Measurements from ENCODE around the gene CYTH1. TPM values are rescaled to one million over a fixed set of nuclear protein-coding genes. Genes with fewer than 3 reads are reported as not detected.
A peak's percentile ranks its signal among the peaks of the same experiment; 100 is the strongest.

The CYTH1 gene, protein sequence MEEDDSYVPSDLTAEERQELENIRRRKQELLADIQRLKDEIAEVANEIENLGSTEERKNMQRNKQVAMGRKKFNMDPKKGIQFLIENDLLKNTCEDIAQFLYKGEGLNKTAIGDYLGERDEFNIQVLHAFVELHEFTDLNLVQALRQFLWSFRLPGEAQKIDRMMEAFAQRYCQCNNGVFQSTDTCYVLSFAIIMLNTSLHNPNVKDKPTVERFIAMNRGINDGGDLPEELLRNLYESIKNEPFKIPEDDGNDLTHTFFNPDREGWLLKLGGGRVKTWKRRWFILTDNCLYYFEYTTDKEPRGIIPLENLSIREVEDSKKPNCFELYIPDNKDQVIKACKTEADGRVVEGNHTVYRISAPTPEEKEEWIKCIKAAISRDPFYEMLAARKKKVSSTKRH
- 100 to 1,000 TPM; 103 to 156 (median 142) TPM for total RNA-seq

DNA sequence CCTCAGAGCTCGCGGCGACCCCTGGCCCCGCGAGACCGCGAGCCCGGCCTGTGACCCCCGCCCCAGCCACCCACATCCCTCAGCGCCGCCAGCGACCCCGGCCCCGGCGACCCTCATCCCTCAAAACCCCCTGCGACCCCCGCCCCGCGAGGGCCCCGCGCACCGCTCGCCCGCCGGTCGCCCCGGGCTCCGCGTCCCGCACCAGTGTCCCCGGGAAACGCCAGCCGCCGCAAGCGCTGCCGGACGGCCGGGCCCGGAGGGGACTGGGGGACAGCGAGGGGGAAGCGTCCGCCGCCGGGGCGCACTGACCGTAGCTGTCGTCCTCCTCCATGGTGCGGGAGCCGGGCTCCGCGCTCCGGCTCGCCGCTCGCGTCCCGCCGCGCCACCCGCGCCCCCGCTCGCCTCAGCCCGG lies at the start of gene CYTH1:
TSS of gene CYTH1 (minus strand) at position 381 of the 412 bp plus-strand sequence. CDS start at position 331, 50 bp downstream.
- Histone ChIP-seq H3K4me3 (peak within 1 kb of the TSS; percentile 92 to 100 (median 94)), H3K27me3 (no peaks in the 10 kb centered on the region), H3K27ac (peak within 1 kb of the TSS; percentile 95 to 98 (median 97)), H3K36me3 (no peaks in the 10 kb centered on the region), H3K9me3 (no peaks in the 10 kb centered on the region), H3K4me1 (peaks cover 8 to 37% (median 26%) of the 10 kb centered on the region in 4 donors)
- in situ Hi-C loops (cut with MboI; ENCODE audit: low pct_ligation_motif_present in 1 of 4, low pct_unique_long_range_greater_than_20kb in 1 of 4, low sequenced_read_pairs in 3 of 4) (no loop called here), intact Hi-C loops (cut with DNase I; ENCODE audit: low total_unique reads) (no loop called here)
- DNase-seq, result peak; percentile 26
- TF ChIP-seq, protein P1, sequence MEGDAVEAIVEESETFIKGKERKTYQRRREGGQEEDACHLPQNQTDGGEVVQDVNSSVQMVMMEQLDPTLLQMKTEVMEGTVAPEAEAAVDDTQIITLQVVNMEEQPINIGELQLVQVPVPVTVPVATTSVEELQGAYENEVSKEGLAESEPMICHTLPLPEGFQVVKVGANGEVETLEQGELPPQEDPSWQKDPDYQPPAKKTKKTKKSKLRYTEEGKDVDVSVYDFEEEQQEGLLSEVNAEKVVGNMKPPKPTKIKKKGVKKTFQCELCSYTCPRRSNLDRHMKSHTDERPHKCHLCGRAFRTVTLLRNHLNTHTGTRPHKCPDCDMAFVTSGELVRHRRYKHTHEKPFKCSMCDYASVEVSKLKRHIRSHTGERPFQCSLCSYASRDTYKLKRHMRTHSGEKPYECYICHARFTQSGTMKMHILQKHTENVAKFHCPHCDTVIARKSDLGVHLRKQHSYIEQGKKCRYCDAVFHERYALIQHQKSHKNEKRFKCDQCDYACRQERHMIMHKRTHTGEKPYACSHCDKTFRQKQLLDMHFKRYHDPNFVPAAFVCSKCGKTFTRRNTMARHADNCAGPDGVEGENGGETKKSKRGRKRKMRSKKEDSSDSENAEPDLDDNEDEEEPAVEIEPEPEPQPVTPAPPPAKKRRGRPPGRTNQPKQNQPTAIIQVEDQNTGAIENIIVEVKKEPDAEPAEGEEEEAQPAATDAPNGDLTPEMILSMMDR (IDR thresholded peaks at IDR 0.05), result no peak
- TF ChIP-seq POLR2AphosphoS5 (IDR thresholded peaks at IDR 0.05), result peak in 1 of 3 donors; percentile 54
- 1% methylated on average over 29 of the region's 64 CpGs; no CpG with 5 or more reads in 1 of the 2 donors for WGBS, 2 donors (ENCODE audit: low coverage in 1 of 2)

DNA sequence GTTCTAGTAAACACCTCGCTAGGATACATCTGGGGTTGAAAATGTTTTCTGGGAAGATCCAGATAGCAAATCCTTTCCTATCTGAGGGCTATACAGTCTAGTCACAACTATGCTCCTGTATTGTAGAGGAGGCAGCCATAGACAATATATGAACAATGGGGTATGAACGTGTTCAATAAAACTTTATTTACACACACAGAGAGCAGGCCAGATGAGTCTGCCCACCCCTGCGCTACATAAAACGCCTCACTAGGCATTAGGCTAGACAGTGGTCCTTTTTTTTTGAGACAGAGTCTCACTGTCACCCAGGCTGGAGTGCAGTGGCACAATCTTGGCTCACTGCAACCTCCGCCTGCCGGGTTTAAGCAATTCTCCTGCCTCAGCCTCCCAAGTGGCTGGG lies 47.4 kb upstream of the CYTH1 start:
- no peak for TF ChIP-seq POLR2A (IDR thresholded peaks at IDR 0.05)
- TF ChIP-seq, protein P1 (IDR thresholded peaks at IDR 0.05), result no peak
- TF ChIP-seq POLR2AphosphoS5 (IDR thresholded peaks at IDR 0.05), result no peak
- no peak for TF ChIP-seq EP300 (IDR thresholded peaks at IDR 0.05; ENCODE audit: low read depth)
- H3K4me3 ChIP-seq, result no peak overlapping the region
- no peak for DNase-seq
- H3K27ac ChIP-seq, result no peak overlapping the region
- H3K4me1 ChIP-seq, result no peaks in the 10 kb centered on the region
- H3K9me3 ChIP-seq, result no peaks in the 10 kb centered on the region
- intact Hi-C loops (cut with DNase I; ENCODE audit: low total_unique reads), result no loop called here
- H3K36me3 ChIP-seq, result peaks cover 0 to 69% (median 28%) of the 10 kb centered on the region in 4 donors
- WGBS, 2 donors (ENCODE audit: low coverage in 1 of 2), result 93 to 94% methylated on average over 3 to 6 of the region's 6 CpGs
- in situ Hi-C loops (cut with MboI; ENCODE audit: low pct_ligation_motif_present in 1 of 4, low pct_unique_long_range_greater_than_20kb in 1 of 4, low sequenced_read_pairs in 3 of 4), result no loop called here
- H3K27me3 ChIP-seq, result no peaks in the 10 kb centered on the region

DNA sequence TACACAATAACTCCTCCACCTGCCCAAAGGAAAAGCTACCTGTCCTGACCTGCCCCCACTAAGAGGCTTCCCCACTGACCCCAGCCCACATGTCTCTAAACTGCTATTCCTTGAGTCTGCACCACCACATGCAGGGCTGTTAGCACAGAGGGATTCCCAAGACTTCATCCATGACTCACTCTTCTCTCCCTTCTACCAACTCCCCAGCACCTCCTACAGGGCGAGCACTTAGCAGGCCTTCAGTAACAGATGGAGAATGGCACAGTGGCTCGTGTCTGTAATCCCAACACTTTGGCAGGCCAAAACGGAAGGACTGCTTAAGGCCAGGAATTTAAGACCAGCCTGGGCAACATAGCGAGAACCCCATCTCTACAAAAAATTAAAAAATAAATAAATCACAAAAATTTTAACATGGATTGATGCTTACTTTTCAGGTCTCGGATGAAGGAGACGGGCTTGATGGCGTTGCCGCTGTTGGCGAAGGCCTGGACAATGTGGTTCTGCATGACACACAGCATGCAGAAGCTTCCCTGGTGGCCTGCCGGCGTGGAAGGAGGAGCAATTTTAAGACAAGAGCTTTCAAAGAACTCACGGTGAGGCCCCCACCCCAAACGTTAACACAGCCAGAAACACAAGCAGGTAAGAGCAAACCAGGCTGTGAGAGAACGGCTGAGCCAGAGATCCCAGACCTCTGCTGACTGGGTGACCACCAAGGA lies 46.6 kb upstream of the CYTH1 start:
- no peaks in the 10 kb centered on the region for H3K4me1 ChIP-seq
- in situ Hi-C loops (cut with MboI; ENCODE audit: low pct_ligation_motif_present in 1 of 4, low pct_unique_long_range_greater_than_20kb in 1 of 4, low sequenced_read_pairs in 3 of 4) (no loop called here), intact Hi-C loops (cut with DNase I; ENCODE audit: low total_unique reads) (no loop called here)
- WGBS, 2 donors (ENCODE audit: low coverage in 1 of 2), result 94% methylated on average over 12 to 14 of the region's 14 CpGs
- TF ChIP-seq POLR2A (IDR thresholded peaks at IDR 0.05), result no peak
- TF ChIP-seq EP300 (IDR thresholded peaks at IDR 0.05; ENCODE audit: low read depth), result no peak
- TF ChIP-seq POLR2AphosphoS5 (IDR thresholded peaks at IDR 0.05), result no peak
- TF ChIP-seq, protein P1 (IDR thresholded peaks at IDR 0.05), result no peak
- no peaks in the 10 kb centered on the region for H3K27me3 ChIP-seq
- DNase-seq, result no peak
- H3K27ac ChIP-seq, result no peak overlapping the region
- H3K4me3 ChIP-seq, result no peak overlapping the region
- no peaks in the 10 kb centered on the region for H3K9me3 ChIP-seq
- H3K36me3 ChIP-seq, result peaks cover 0 to 61% (median 25%) of the 10 kb centered on the region in 4 donors

DNA sequence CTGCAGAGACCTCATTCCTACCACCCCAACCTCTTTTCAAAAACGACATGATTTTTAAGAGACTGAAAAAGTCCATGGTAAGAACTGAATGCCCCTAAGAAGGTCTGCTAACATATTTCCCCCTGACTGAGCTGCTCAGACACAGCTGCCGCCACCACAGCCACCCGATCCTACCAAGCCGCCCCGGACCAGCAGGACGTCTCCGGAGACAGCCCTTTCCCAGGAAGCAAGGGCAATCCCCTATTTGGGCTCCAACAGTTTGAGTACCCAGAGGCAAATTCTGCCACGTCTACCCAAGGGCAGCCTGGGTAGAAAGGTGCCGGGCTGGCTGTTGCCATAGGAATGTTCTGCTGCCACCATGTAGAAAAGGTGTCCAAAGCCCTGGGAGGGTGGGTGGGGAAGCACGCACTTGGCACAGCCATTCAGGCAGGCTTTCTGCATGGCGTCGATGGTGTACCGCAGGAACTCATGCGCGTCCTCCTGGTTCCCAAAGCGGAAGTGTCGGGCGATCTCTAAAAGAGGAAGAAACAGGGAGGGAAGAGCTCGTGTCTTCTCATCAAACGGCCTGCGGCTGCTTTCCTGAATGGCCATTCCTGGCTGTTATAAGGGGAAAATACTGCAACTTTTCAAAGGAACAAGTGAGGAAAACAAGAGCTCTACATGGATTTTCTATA lies 44.9 kb upstream of the CYTH1 start:
- Histone ChIP-seq H3K4me1 (no peaks in the 10 kb centered on the region), H3K27ac (no peak overlapping the region), H3K27me3 (no peaks in the 10 kb centered on the region), H3K9me3 (no peaks in the 10 kb centered on the region), H3K36me3 (peaks cover 0 to 59% (median 20%) of the 10 kb centered on the region in 4 donors), H3K4me3 (no peak overlapping the region)
- 88 to 100% methylated on average over 1 to 21 of the region's 21 CpGs for WGBS, 2 donors (ENCODE audit: low coverage in 1 of 2)
- peak; percentile 30 for DNase-seq
- intact Hi-C loops (cut with DNase I; ENCODE audit: low total_unique reads), result no loop called here
- in situ Hi-C loops (cut with MboI; ENCODE audit: low pct_ligation_motif_present in 1 of 4, low pct_unique_long_range_greater_than_20kb in 1 of 4, low sequenced_read_pairs in 3 of 4), result no loop called here
- TF ChIP-seq POLR2A (IDR thresholded peaks at IDR 0.05), result no peak
- TF ChIP-seq POLR2AphosphoS5 (IDR thresholded peaks at IDR 0.05), result no peak
- TF ChIP-seq, protein P1 (IDR thresholded peaks at IDR 0.05), result no peak
- TF ChIP-seq EP300 (IDR thresholded peaks at IDR 0.05; ENCODE audit: low read depth), result no peak
